Activated gamma-delta T cell treated with anti-CD3 and anti-CD28 coated beads, Interleukin-2, amount 50 U/mL, for 16 hours (primary cell): Measurements from ENCODE around the gene DNAJC7.

ENCODE experiments used
- DNase-seq: peaks from one replicate; pipeline ENCODE4 v3.0.0-alpha.2; 2020; ENCODE audit warnings: low read depth

DNAJC7 gene

DNA sequence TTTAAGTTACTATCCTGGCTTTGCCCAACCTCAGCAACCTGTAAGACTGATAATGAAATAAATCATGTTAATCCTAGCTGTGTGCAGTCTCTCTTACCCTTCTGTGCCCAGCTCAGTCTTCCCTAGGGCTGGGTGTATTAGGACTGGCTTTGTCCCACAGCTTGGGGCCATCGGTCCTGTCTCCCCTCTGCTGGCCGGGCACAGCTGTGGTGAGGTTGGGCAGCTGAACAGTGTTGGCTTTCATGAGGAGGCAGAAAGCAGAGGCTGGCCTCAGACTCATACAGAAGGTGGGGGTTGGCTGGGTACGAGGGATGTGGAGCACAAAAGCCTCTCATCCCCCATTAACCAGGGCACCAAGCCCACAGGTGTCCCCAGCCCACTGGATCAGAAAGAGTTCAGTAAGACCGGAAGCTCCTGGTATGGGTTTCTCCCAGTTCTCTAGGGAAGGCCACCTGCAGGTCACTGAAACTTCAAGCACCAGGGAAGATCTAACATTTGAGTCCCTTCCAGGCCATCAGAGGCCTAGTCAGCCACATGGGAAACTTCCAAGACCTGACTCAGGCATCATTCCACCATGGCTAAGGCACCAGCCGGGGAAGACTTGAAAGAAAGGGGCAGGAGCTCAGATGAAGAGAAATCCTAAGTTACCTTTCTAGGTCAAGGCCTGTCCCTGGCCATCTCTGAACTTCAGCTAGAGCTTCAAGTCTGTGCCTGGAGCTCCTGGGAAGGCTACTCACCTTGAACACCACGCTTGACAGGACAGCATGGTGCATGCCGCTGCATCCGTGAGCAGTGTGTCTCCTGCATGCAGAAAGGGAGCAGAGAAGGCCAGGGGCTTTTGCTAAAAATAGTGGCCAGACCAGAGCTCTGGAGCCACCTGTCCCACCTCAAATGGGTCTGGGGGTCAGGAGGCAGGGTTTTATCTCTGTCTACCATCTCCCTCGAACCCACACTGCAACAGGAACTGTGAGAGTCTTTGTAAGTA is 41.8 kb downstream of the DNAJC7 start:
- DNase-seq: no peak

- no peak for DNase-seq
These were observed 42.6 kb downstream of the DNAJC7 start for GRCh38 chr17:41974658-41975057.

DNA sequence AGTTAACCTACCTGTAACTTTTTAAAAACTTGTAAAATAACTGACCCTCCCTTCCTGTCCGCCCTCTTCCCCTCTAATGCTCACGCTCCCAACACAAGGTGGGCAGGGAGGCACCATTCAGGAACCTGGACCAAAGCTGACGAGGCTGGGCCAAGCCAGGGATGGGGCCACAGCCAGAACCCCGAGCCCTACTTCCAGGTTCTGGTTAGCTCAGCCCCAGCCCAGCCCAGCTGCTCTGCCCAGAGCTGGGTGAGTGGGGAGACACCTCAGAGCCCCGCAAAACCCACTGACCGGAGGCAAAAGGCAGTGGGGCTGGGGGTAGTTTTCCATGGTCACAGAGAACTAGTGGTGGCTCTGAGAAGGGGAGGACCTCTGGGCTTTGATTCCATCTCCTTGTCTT is 43.2 kb downstream of the DNAJC7 start:
- no peak for DNase-seq

DNA sequence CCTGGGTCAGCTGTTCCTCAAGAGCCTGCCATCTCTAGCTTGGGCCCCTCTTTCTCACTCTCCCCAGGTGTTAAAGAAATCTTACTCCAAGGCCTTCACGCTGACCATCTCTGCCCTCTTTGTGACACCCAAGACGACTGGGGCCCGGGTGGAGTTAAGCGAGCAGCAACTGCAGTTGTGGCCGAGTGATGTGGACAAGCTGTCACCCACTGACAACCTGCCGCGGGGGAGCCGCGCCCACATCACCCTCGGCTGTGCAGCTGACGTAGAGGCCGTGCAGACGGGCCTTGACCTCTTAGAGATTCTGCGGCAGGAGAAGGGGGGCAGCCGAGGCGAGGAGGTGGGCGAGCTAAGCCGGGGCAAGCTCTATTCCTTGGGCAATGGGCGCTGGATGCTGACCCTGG is 43.8 kb downstream of the DNAJC7 start:
- DNase-seq: no peak

DNA sequence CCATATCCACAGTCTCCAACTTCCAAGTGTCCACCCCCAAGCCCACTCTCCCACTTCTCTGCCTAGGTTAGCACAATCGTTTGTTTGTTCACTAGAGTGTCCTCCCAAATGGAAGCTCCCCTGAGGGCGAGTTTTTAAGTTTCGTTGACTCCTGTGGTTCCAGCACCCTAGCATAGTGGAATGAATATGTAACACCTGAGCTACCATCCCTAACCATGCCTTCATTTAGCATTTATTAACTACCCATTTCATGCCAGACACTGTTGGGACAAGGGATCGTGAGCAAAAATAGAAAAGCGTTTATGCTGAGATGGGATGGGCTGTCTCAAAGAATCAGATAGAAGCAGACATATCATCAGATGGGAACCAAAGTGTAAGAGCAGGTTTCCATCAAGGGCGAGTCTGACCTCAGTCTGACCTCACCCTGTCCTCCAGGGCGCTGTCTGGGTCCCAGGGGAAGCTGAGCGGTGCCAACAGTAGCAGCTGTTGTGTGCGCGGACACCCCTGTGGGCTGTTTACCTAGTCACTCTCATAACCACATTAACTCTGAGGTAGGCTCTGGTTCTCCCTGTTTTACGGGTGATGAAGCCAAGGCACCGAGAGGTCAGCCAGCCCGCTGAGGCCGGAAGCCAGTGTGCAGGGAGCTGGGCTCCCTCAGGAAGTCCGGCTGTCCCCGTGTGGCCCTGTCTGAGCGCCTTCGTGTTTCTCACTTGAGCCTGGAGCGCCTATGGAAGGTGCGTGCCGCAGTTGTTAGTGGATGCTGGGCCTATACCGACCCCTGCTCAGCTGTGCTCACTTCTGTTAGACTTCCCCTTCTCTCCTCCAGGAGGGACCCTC is 44.5 kb downstream of the DNAJC7 start:
- DNase-seq: no peak

DNA sequence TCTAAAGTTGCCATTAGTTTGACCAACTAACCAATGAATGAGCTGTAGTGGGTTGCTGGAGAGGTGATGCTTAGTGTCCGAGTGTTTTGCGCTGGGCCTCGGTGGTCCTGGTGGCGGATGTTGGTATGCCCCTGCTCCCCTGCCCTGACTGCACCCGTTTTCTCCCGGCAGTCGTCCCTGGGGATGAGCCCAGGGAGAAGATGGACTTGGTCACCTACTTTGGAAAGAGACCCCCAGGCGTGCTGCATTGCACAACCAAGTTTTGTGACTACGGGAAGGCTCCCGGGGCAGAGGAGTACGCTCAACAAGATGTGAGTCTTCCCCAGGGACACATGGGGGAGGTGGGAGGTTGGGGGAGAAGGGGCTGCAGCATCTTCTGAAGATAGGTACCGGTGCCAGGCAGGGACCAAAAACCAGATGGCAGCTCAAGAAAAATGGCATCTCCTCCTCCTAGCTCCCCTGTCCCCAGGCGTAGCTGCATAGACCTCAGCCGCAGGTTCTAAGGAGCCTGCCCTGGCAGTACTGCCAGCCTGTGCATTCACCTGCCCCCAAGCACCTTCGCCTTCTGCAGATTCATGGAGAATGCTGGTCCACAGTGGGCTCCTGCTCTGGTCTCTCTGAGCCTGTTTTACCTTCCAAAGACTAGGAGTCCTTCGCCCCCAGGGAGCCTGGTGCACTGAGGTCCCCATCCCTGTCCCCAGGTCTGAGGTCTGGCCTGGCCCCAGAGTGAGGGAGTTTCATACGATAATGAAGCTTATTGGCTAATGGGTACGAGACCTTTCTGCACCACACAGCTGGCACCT is 45.3 kb downstream of the DNAJC7 start:
- DNase-seq: no peak

DNA sequence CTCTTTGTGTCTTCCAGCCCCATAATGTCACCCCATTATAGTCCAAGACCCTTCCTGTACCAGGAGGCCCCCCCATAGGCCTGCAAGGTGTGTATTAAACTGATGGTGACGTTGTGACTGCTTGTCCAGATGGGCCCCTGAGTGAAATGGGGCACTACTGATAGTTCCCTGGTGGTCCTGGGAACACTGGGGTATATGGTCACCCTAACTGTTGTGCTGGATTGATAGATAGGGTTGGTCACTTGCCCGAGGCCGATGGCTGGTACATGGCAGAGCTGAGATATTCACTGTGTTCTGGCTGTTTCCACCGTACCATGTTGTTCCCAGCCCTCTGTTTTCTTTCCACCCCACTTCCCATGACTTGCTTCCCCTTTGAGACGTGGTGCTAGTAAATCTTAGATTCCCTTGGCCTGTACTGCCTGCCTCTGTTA is 46.3 kb downstream of the DNAJC7 start:
- no peak for DNase-seq

DNA sequence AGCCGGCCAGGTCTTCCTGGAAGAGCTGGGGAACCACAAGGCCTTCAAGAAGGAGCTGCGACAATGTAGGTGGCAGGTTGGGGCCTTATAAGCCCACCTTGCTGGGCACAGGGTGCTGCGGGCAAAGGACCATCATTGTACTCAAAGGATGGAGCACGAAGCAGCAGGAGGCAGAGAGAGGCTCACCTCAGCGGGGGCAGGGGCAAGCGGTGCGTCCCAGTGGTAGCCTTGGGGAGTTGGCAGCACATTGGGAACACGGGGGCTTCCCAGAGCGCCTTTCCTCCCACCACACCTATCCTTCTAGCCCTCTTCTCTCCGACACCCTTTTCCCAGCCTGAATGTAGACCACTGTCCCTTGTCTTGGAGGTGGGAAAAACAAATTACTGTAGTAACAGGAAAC is 48.6 kb downstream of the DNAJC7 start:
- no peak for DNase-seq

- no peak for DNase-seq
These were observed 49.2 kb downstream of the DNAJC7 start for GRCh38 chr17:41967921-41968578.

- DNase-seq: no peak
These were observed 49.9 kb downstream of the DNAJC7 start for GRCh38 chr17:41967141-41967920.

DNA sequence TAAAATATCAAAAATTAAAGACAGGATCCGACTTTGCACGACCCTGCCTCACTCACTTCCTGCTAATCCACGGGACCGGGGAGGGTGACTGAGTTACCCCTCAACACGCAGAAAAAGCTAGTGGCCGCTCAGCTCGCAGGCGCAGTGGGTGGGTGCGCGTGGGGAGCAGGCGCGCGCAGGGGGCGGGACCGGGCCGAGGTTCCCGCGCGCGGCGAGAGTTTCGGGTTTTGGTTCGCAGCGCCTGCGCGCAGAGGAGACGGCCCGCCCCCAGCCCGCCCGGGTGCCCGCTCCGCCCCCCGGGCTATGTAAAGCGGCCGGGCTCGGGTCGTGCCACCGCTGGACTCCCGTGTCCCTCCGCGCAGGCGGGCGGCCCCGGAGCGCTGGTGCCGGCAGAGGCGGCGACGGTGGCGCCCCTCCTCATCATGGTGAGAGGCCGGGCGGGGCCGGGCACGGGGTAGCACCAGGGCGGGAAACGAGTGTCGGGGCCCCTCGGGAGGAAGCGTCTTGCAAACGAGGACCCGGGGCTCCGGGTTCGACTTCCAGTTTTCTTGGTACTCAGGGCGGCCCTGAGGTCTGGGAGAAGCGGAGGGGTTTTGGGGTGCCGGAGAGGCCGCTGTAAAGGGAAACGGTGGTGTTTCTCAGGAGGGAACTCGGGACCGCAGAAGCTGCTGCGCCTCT is 50.6 kb downstream of the DNAJC7 start, which contains the start of gene CNP:
Gene CNP, plus strand, starts transcription at position 333 of the 678 bp plus-strand sequence. Its CDS starts 90 bp downstream, at position 423.
- peak; percentile 84 for DNase-seq

- peak; percentile 26 for DNase-seq
These were observed 51.4 kb downstream of the DNAJC7 start for GRCh38 chr17:41965694-41966462.

- DNase-seq: peak; percentile 59
These were observed 54.3 kb downstream of the DNAJC7 start for GRCh38 chr17:41962768-41963434.

DNA sequence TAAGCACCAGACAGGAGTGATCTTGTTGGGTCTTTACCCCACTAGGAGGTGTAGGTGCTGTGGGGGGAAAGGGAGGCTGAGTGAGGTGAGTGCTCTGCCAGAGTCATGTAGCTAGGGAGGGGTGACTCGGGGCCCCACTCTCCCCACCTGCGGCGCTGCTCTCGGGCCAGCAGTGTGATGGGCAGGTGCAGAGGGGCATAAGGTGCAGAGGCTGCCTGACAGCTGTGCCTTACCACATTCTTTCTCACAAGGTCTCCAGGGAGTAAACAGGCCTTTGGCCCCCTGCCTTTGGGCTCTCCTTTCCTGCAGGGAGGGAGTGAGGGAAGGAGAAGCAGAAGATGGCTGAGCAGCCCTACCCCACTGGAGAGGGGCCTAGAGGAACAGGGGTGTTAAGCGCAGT is 55.1 kb downstream of the DNAJC7 start:
- DNase-seq: no peak

- DNase-seq: no peak
These were observed 57.7 kb downstream of the DNAJC7 start for GRCh38 chr17:41959336-41960095.

- no peak for DNase-seq
These were observed 58.3 kb downstream of the DNAJC7 start for GRCh38 chr17:41959030-41959335.

GRCh38 chr17:41957869-41958439 is 59.3 kb downstream of the DNAJC7 start:
- DNase-seq: no peak
